ENCODE measurements around the gene DIAPH3.
"Not testable (repeated sequence)": the region's sequence is repeated elsewhere in the genome, so short reads cannot be mapped to it uniquely, and the experiment has no call there.

Gene DIAPH3

GRCh38 chr13:60163478-60164233, at the start of gene DIAPH3:
Gene DIAPH3 (minus strand): TSS chr13:60163928. CDS start chr13:60163766, 162 bp downstream.
- Histone ChIP-seq H3K4me3 (ENCODE audit: low read length) (peak within 1 kb of the TSS; percentile 99), H3K4me1 (ENCODE audit: control insufficient read depth, insufficient read depth, low read length) (no peaks in the 10 kb centered on the region), H3K9ac (ENCODE audit: low read length) (peak within 1 kb of the TSS; percentile 86), H3K27me3 (ENCODE audit: control insufficient read depth, insufficient read depth, low read length) (no peaks in the 10 kb centered on the region), H3K27ac (ENCODE audit: low read depth, low read length) (peak within 1 kb of the TSS; percentile 94), H3K36me3 (ENCODE audit: control insufficient read depth, insufficient read depth, low read length) (no peaks in the 10 kb centered on the region)

- no peaks in the 10 kb centered on the region for H3K27me3 ChIP-seq (ENCODE audit: control insufficient read depth, insufficient read depth, low read length)
- no peaks in the 10 kb centered on the region for H3K36me3 ChIP-seq (ENCODE audit: control insufficient read depth, insufficient read depth, low read length)
- H3K4me3 ChIP-seq (ENCODE audit: low read length), result no peak overlapping the region
- H3K9ac ChIP-seq (ENCODE audit: low read length), result no peak overlapping the region
- no peaks in the 10 kb centered on the region for H3K4me1 ChIP-seq (ENCODE audit: control insufficient read depth, insufficient read depth, low read length)
- H3K27ac ChIP-seq (ENCODE audit: low read depth, low read length), result no peak overlapping the region
Observed at GRCh38 chr13:60213236-60213744, 49.6 kb upstream of the DIAPH3 start.

GRCh38 chr13:60211548-60211947, 47.8 kb upstream of the DIAPH3 start:
- Histone ChIP-seq H3K27ac (ENCODE audit: low read depth, low read length) (no peak overlapping the region), H3K9ac (ENCODE audit: low read length) (no peak overlapping the region), H3K4me1 (ENCODE audit: control insufficient read depth, insufficient read depth, low read length) (no peaks in the 10 kb centered on the region), H3K27me3 (ENCODE audit: control insufficient read depth, insufficient read depth, low read length) (no peaks in the 10 kb centered on the region), H3K36me3 (ENCODE audit: control insufficient read depth, insufficient read depth, low read length) (no peaks in the 10 kb centered on the region), H3K4me3 (ENCODE audit: low read length) (no peak overlapping the region)

- Histone ChIP-seq H3K36me3 (ENCODE audit: control insufficient read depth, insufficient read depth, low read length) (no peaks in the 10 kb centered on the region), H3K27me3 (ENCODE audit: control insufficient read depth, insufficient read depth, low read length) (no peaks in the 10 kb centered on the region), H3K9ac (ENCODE audit: low read length) (no peak overlapping the region), H3K4me3 (ENCODE audit: low read length) (no peak overlapping the region), H3K27ac (ENCODE audit: low read depth, low read length) (no peak overlapping the region), H3K4me1 (ENCODE audit: control insufficient read depth, insufficient read depth, low read length) (no peaks in the 10 kb centered on the region)
Observed at GRCh38 chr13:60210510-60211330, 47.0 kb upstream of the DIAPH3 start.

- H3K27me3 ChIP-seq (ENCODE audit: control insufficient read depth, insufficient read depth, low read length); H3K4me1 ChIP-seq (ENCODE audit: control insufficient read depth, insufficient read depth, low read length); H3K36me3 ChIP-seq (ENCODE audit: control insufficient read depth, insufficient read depth, low read length); H3K4me3 ChIP-seq (ENCODE audit: low read length); H3K27ac ChIP-seq (ENCODE audit: low read depth, low read length); H3K9ac ChIP-seq (ENCODE audit: low read length): not testable (repeated sequence)
Observed at GRCh38 chr13:60205499-60205898, 41.8 kb upstream of the DIAPH3 start.

- no peaks in the 10 kb centered on the region for H3K36me3 ChIP-seq (ENCODE audit: control insufficient read depth, insufficient read depth, low read length)
- H3K27me3 ChIP-seq (ENCODE audit: control insufficient read depth, insufficient read depth, low read length), result no peaks in the 10 kb centered on the region
- H3K27ac ChIP-seq (ENCODE audit: low read depth, low read length), result no peak overlapping the region
- H3K4me3 ChIP-seq (ENCODE audit: low read length), result no peak overlapping the region
- no peaks in the 10 kb centered on the region for H3K4me1 ChIP-seq (ENCODE audit: control insufficient read depth, insufficient read depth, low read length)
- H3K9ac ChIP-seq (ENCODE audit: low read length), result no peak overlapping the region
Observed at GRCh38 chr13:60201286-60201685, 37.6 kb upstream of the DIAPH3 start.

- H3K36me3 ChIP-seq (ENCODE audit: control insufficient read depth, insufficient read depth, low read length); H3K27ac ChIP-seq (ENCODE audit: low read depth, low read length); H3K4me1 ChIP-seq (ENCODE audit: control insufficient read depth, insufficient read depth, low read length); H3K4me3 ChIP-seq (ENCODE audit: low read length); H3K9ac ChIP-seq (ENCODE audit: low read length); H3K27me3 ChIP-seq (ENCODE audit: control insufficient read depth, insufficient read depth, low read length): not testable (repeated sequence)
Observed at GRCh38 chr13:60195893-60196292, 32.2 kb upstream of the DIAPH3 start.

GRCh38 chr13:60182907-60183306, 19.2 kb upstream of the DIAPH3 start:
- Histone ChIP-seq H3K9ac (ENCODE audit: low read length) (no peak overlapping the region), H3K4me3 (ENCODE audit: low read length) (no peak overlapping the region), H3K4me1 (ENCODE audit: control insufficient read depth, insufficient read depth, low read length) (no peaks in the 10 kb centered on the region), H3K27ac (ENCODE audit: low read depth, low read length) (no peak overlapping the region), H3K36me3 (ENCODE audit: control insufficient read depth, insufficient read depth, low read length) (no peaks in the 10 kb centered on the region), H3K27me3 (ENCODE audit: control insufficient read depth, insufficient read depth, low read length) (no peaks in the 10 kb centered on the region)

GRCh38 chr13:60178327-60178726, 14.6 kb upstream of the DIAPH3 start:
- Histone ChIP-seq H3K4me1 (ENCODE audit: control insufficient read depth, insufficient read depth, low read length) (no peaks in the 10 kb centered on the region), H3K27me3 (ENCODE audit: control insufficient read depth, insufficient read depth, low read length) (no peaks in the 10 kb centered on the region), H3K4me3 (ENCODE audit: low read length) (no peak overlapping the region), H3K9ac (ENCODE audit: low read length) (no peak overlapping the region), H3K36me3 (ENCODE audit: control insufficient read depth, insufficient read depth, low read length) (no peaks in the 10 kb centered on the region), H3K27ac (ENCODE audit: low read depth, low read length) (no peak overlapping the region)

GRCh38 chr13:60175571-60175970, 11.8 kb upstream of the DIAPH3 start:
- Histone ChIP-seq H3K27ac (ENCODE audit: low read depth, low read length) (no peak overlapping the region), H3K4me1 (ENCODE audit: control insufficient read depth, insufficient read depth, low read length) (no peaks in the 10 kb centered on the region), H3K27me3 (ENCODE audit: control insufficient read depth, insufficient read depth, low read length) (no peaks in the 10 kb centered on the region), H3K9ac (ENCODE audit: low read length) (no peak overlapping the region), H3K4me3 (ENCODE audit: low read length) (no peak overlapping the region), H3K36me3 (ENCODE audit: control insufficient read depth, insufficient read depth, low read length) (no peaks in the 10 kb centered on the region)

- Histone ChIP-seq H3K9ac (ENCODE audit: low read length) (no peak overlapping the region), H3K4me3 (ENCODE audit: low read length) (no peak overlapping the region), H3K27me3 (ENCODE audit: control insufficient read depth, insufficient read depth, low read length) (no peaks in the 10 kb centered on the region), H3K27ac (ENCODE audit: low read depth, low read length) (no peak overlapping the region), H3K36me3 (ENCODE audit: control insufficient read depth, insufficient read depth, low read length) (no peaks in the 10 kb centered on the region), H3K4me1 (ENCODE audit: control insufficient read depth, insufficient read depth, low read length) (no peaks in the 10 kb centered on the region)
Observed at GRCh38 chr13:60174113-60174512, 10.4 kb upstream of the DIAPH3 start.

- H3K27ac ChIP-seq (ENCODE audit: low read depth, low read length), result no peak overlapping the region
- H3K4me1 ChIP-seq (ENCODE audit: control insufficient read depth, insufficient read depth, low read length), result no peaks in the 10 kb centered on the region
- H3K9ac ChIP-seq (ENCODE audit: low read length), result no peak overlapping the region
- no peaks in the 10 kb centered on the region for H3K36me3 ChIP-seq (ENCODE audit: control insufficient read depth, insufficient read depth, low read length)
- no peak overlapping the region for H3K4me3 ChIP-seq (ENCODE audit: low read length)
- no peaks in the 10 kb centered on the region for H3K27me3 ChIP-seq (ENCODE audit: control insufficient read depth, insufficient read depth, low read length)
Observed at GRCh38 chr13:60172111-60172510, 8.4 kb upstream of the DIAPH3 start.

Measured in rectal smooth muscle tissue (tissue), 1 donor.